Muscle of back (tissue), 11 donors: ENCODE results near the gene TSPAN3. TPM values are rescaled to one million over a fixed set of nuclear protein-coding genes. Genes with fewer than 3 reads are reported as not detected.

ENCODE experiments used
- DNase-seq, 3 donors: peaks; one replicate each; pipeline versions ENCODE4 v3.0.0 to v3.0.0-alpha.2; 2013
- polyA plus RNA-seq, 10 donors: library from polyadenylated mRNA; unstranded; fragments of 120-200 nt; gene quantifications; one replicate each; pipeline ENCODE4 v1.2.1, GENCODE V29; 2013; ENCODE audit not compliant: insufficient read length in 10 of 10

Gene TSPAN3
- polyA plus RNA-seq, 10 donors, result 327 to 428 (median 340) TPM

GRCh38 chr15:77024273-77025082, 46.4 kb downstream of the TSPAN3 start:
- peak; percentile 38 to 78 (median 63) for DNase-seq

GRCh38 chr15:77023576-77024272, 47.2 kb downstream of the TSPAN3 start:
- DNase-seq, result no peak

GRCh38 chr15:77022646-77023575, 48.0 kb downstream of the TSPAN3 start:
- DNase-seq, result no peak

GRCh38 chr15:77021803-77022381, 49.0 kb downstream of the TSPAN3 start:
- DNase-seq, result peak in 1 of 3 donors; percentile 58

GRCh38 chr15:77021088-77021481, 49.8 kb downstream of the TSPAN3 start:
- no peak for DNase-seq

GRCh38 chr15:77020348-77021087, 50.4 kb downstream of the TSPAN3 start:
- DNase-seq, result no peak

- no peak for DNase-seq
Observed at GRCh38 chr15:77019521-77020331, 51.2 kb downstream of the TSPAN3 start.

- no peak for DNase-seq
Observed at GRCh38 chr15:77018796-77019505, 52.0 kb downstream of the TSPAN3 start.

- DNase-seq, result no peak
Observed at GRCh38 chr15:77017761-77018720, 52.9 kb downstream of the TSPAN3 start.

- DNase-seq, result no peak
Observed at GRCh38 chr15:77017091-77017660, 53.7 kb downstream of the TSPAN3 start.

GRCh38 chr15:77016321-77016695, 54.6 kb downstream of the TSPAN3 start:
- DNase-seq, result no peak

GRCh38 chr15:77015646-77016320, 55.1 kb downstream of the TSPAN3 start:
- DNase-seq, result no peak

GRCh38 chr15:77014132-77015081, 56.5 kb downstream of the TSPAN3 start:
- DNase-seq, result no peak

GRCh38 chr15:77013776-77014131, 57.2 kb downstream of the TSPAN3 start:
- no peak for DNase-seq

- no peak for DNase-seq
Observed at GRCh38 chr15:77012868-77013267, 58.0 kb downstream of the TSPAN3 start.

- no peak for DNase-seq
Observed at GRCh38 chr15:77012117-77012712, 58.7 kb downstream of the TSPAN3 start.
